Ascending aorta (tissue), 2 donors: ENCODE data around the gene ZYG11B. TPM values are rescaled to one million over a fixed set of nuclear protein-coding genes. Genes with fewer than 3 reads are reported as not detected.
"Not testable (repeated sequence)": the region's sequence is repeated elsewhere in the genome, so short reads cannot be mapped to it uniquely, and the experiment has no call there.

Source experiments
- DNase-seq, 2 donors: peaks; one replicate each; pipeline ENCODE4 v3.0.0-alpha.2; 2019; ENCODE audit warnings: low spot score in 2 of 2
- H3K27ac ChIP-seq, 2 donors: fragments of 200-600 bp; sonication (generic); one replicate each; pipeline ENCODE4 v1.5.1; 2016 to 2017; ENCODE audit warnings: mild to moderate bottlenecking in 1 of 2
- H3K27me3 ChIP-seq: fragments of 200-600 bp; sonication (generic); one replicate; pipeline ENCODE4 v1.5.1; 2017
- H3K36me3 ChIP-seq, 2 donors: fragments of 200-600 bp; sonication (generic); one replicate each; pipeline ENCODE4 v1.5.1; 2016
- H3K4me1 ChIP-seq, 2 donors: fragments of 200-600 bp; sonication (generic); one replicate each; pipeline ENCODE4 v1.5.1; 2016 to 2017; ENCODE audit warnings: mild to moderate bottlenecking in 1 of 2
- H3K4me3 ChIP-seq, 2 donors: fragments of 200-600 bp; sonication (generic); one replicate each; pipeline ENCODE4 v1.5.1; 2016 to 2017; ENCODE audit warnings: mild to moderate bottlenecking in 1 of 2
- H3K9me3 ChIP-seq, 2 donors: fragments of 200-600 bp; sonication (generic); one replicate each; pipeline ENCODE4 v1.5.1; 2016
- intact Hi-C: fragments of 100-400 bp; cut with DNase I; formaldehyde crosslinking; loops from one replicate; pipeline ENCODE4 v1.15.1; 2023
- total RNA-seq: library from RNA; depleted of rRNA; stranded (reverse); fragments of >200 nt; gene quantifications from one replicate; pipeline ENCODE4 v1.1.0, GENCODE V29; 2016
- TF ChIP-seq, protein P1 (sequence below), 3 experiments: fragments of 200-600 bp in 2 of 3; fragments of 450-650 bp in 1 of 3; sonication (generic) in 2 of 3; IDR thresholded peaks; one replicate each; pipeline ENCODE4 v1.5.1; 2016 to 2019; ENCODE audit warnings: antibody characterized with exemption in 3 of 3, mild to moderate bottlenecking in 1 of 3, moderate library complexity in 1 of 3

The ZYG11B gene
- total RNA-seq, 1 donor from 2014 or later = 17.5 TPM

DNA sequence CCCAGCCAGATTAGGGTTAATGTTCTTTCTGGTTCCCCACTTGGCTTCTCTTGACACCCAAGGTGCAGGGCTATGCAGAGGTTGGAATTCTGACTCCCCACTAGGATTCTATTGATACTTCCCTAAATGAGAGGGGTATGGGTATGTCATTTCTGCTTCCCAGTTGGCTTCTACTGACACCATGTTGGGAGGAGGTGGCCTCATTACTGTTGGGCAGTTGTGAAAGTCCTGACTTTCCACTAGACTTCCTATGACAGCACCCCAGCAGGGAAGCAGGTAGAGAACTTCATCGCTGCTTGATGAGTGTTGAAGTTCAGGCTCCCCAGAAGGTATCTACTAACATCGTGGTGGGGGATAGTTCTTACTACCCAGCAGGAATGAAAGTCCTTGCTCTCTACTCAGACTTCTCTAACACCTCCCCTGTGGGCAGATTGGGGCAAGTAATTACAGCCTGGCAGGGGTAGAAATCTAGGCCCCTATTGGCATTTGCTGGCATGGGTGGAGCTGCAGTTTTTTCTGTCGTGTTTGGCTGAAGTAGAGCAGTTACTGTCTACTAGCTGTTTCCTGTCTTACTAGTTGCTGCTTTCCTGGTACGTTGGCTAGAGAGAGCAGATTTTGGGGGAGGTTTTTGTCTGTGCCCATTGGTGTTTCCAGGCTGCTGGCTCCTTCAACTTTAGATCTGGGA, 41.5 kb downstream of the ZYG11B start:
- Histone ChIP-seq H3K9me3 (no peaks in the 10 kb centered on the region), H3K27ac (no peak overlapping the region), H3K36me3 (peaks cover 13 to 24% of the 10 kb centered on the region in 2 donors), H3K4me3 (no peak overlapping the region), H3K27me3 (no peaks in the 10 kb centered on the region), H3K4me1 (no peaks in the 10 kb centered on the region)
- no peak for DNase-seq
- TF ChIP-seq, protein P1, sequence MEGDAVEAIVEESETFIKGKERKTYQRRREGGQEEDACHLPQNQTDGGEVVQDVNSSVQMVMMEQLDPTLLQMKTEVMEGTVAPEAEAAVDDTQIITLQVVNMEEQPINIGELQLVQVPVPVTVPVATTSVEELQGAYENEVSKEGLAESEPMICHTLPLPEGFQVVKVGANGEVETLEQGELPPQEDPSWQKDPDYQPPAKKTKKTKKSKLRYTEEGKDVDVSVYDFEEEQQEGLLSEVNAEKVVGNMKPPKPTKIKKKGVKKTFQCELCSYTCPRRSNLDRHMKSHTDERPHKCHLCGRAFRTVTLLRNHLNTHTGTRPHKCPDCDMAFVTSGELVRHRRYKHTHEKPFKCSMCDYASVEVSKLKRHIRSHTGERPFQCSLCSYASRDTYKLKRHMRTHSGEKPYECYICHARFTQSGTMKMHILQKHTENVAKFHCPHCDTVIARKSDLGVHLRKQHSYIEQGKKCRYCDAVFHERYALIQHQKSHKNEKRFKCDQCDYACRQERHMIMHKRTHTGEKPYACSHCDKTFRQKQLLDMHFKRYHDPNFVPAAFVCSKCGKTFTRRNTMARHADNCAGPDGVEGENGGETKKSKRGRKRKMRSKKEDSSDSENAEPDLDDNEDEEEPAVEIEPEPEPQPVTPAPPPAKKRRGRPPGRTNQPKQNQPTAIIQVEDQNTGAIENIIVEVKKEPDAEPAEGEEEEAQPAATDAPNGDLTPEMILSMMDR (IDR thresholded peaks at IDR 0.05) = no peak
- intact Hi-C loops = no loop called here

DNA sequence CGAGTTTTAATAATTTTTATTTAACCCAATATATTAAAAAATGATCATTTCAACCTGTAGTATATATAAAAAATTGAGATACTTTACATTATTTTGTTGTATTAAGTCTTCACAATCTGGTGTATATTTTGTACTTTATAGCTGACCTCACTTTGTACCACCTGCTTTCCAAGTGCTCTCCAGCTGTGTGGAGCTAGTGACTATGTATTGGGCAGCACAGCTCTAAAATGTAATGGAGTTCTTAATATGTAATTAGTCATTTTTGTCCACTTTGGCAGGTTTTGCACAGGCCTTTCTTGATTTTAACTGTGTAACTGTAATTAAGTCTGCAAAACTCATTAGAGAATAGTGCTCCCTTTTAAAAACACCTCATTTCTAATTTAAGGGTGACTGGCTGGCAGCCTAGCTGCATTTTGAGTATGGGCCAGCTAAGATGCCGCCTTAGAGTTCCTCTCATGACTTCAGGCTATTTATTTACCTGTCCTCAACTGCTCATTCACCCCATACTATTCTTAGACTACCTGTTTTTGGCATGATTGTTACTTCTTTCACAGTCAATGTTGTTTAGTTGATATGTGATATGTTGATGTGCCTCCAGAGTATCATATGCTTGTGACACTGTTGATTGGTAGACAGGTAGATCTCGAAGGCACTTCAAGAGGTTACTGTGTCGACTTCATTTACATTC, 43.2 kb downstream of the ZYG11B start:
- TF ChIP-seq, protein P1 (IDR thresholded peaks at IDR 0.05) = no peak
- Histone ChIP-seq H3K9me3 (no peaks in the 10 kb centered on the region), H3K36me3 (peaks cover 21 to 26% of the 10 kb centered on the region in 2 donors), H3K4me3 (no peak overlapping the region), H3K27ac (no peak overlapping the region), H3K27me3 (no peaks in the 10 kb centered on the region), H3K4me1 (no peaks in the 10 kb centered on the region)
- intact Hi-C loops = no loop called here
- DNase-seq = no peak

DNA sequence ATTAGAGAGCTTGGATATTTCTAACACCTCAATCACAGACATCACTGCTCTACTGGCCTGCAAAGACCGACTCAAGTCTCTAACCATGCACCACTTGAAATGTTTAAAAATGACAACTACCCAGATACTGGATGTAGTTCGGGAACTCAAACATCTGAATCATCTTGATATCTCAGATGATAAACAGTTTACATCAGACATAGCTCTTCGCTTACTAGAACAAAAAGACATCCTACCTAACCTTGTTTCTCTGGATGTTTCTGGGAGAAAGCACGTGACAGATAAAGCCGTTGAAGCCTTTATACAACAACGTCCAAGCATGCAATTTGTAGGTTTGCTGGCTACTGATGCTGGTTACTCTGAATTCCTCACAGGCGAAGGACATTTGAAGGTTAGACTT, 45.1 kb downstream of the ZYG11B start:
- intact Hi-C loops = no loop called here
- TF ChIP-seq, protein P1 (IDR thresholded peaks at IDR 0.05) = no peak
- DNase-seq = no peak
- no peaks in the 10 kb centered on the region for H3K4me1 ChIP-seq
- H3K27me3 ChIP-seq = no peaks in the 10 kb centered on the region
- H3K9me3 ChIP-seq = no peaks in the 10 kb centered on the region
- H3K27ac ChIP-seq = no peak overlapping the region
- H3K36me3 ChIP-seq = peaks cover 21 to 28% of the 10 kb centered on the region in 2 donors
- H3K4me3 ChIP-seq = no peak overlapping the region

DNA sequence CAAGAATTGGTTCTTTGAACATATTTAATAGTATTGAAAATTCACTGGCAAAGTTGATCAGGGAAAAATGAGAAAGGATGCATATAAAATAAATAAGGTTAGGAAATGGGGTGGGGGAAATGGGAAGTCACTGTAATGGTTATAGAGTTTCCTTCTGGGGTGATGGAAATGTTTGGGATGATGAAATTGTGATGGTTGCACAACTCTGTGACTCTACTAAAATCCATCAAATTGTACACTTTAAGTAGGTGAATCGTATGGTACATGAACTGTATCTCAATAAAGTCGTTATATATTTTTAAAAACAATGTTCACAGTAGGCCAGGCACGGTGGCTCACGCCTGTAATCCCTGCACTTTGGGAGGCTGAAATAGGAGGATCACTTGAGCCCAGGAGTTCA, 59.9 kb downstream of the ZYG11B start:
- no peak for DNase-seq
- Histone ChIP-seq H3K4me1 (no peaks in the 10 kb centered on the region), H3K4me3 (no peak overlapping the region), H3K27ac (no peak overlapping the region), H3K27me3 (no peaks in the 10 kb centered on the region), H3K9me3 (no peaks in the 10 kb centered on the region), H3K36me3 (peaks cover 32 to 44% of the 10 kb centered on the region in 2 donors)
- TF ChIP-seq, protein P1 (IDR thresholded peaks at IDR 0.05) = no peak
- intact Hi-C loops = no loop called here

DNA sequence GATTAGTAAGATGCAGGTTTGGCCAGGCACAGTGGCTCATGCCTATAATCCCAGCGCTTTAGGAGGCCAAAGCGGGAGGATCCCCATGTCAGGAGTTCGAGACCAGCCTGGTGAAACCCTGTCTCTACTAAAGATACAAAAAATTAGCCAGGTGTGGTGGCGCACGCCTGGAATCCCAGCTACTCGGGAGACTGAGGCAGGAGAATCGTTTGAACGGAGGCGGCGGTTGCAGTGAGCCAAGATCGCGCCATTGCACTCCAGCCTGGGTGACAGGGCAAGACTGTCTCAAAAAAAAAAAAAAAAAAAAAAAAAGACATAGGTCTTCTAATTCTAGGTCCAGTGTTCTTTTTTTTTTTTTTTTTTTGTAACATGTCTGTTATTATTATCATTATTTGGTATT, 64.2 kb downstream of the ZYG11B start:
- H3K27me3 ChIP-seq, H3K4me1 ChIP-seq, DNase-seq, intact Hi-C loops, H3K9me3 ChIP-seq, H3K27ac ChIP-seq, H3K4me3 ChIP-seq: not testable (repeated sequence)
- H3K36me3 ChIP-seq = peaks cover 27 to 34% of the 10 kb centered on the region in 2 donors

DNA sequence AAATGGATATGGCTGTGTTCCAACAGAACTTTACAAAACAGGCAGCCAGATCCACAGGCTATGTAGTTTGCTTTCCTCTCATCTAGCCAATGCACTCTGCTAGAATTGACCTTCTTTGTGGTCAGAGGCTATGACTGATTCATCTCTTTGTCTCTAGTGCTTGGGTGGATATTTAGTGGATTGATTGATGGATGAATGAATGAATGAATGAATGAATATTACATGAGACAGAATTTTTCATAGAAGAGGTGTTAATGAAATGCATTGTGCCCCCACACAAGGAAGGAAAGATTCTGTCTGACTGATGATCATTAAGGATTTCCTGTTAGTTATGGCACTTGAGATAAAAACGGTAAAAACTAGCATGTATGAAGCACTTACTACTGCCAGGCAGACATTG, 65.8 kb downstream of the ZYG11B start:
- H3K27ac ChIP-seq = no peak overlapping the region
- no peaks in the 10 kb centered on the region for H3K9me3 ChIP-seq
- H3K4me1 ChIP-seq = no peaks in the 10 kb centered on the region
- H3K27me3 ChIP-seq = no peaks in the 10 kb centered on the region
- no peak for DNase-seq
- no peak overlapping the region for H3K4me3 ChIP-seq
- H3K36me3 ChIP-seq = peaks cover 21 to 30% of the 10 kb centered on the region in 2 donors
- TF ChIP-seq, protein P1 (IDR thresholded peaks at IDR 0.05) = no peak
- intact Hi-C loops = no loop called here

DNA sequence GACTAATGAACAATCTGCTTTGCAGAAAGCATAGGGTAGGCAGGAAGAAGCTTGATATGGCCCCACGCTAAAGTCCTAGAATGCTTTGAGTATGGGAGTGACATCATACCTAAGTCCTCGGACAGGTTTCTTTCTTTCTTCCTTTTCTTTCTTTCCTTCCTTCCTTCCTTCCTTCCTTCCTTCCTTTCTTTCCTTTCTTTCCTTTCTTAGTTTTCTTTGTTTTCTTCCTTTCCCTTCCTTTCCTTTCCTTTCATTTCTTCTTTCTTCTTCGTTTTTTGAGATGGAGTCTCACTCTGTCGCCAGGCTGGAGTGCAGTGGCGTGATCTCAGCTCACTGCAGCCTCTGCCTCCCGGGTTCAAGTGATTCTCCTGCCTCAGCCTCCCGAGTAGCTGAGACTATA, 67.5 kb downstream of the ZYG11B start:
- DNase-seq, H3K4me1 ChIP-seq, intact Hi-C loops, H3K4me3 ChIP-seq, H3K27me3 ChIP-seq, H3K27ac ChIP-seq, H3K9me3 ChIP-seq: not testable (repeated sequence)
- H3K36me3 ChIP-seq = peaks cover 31 to 44% of the 10 kb centered on the region in 2 donors
